ENCODE data around the gene BAHCC1.

DNA sequence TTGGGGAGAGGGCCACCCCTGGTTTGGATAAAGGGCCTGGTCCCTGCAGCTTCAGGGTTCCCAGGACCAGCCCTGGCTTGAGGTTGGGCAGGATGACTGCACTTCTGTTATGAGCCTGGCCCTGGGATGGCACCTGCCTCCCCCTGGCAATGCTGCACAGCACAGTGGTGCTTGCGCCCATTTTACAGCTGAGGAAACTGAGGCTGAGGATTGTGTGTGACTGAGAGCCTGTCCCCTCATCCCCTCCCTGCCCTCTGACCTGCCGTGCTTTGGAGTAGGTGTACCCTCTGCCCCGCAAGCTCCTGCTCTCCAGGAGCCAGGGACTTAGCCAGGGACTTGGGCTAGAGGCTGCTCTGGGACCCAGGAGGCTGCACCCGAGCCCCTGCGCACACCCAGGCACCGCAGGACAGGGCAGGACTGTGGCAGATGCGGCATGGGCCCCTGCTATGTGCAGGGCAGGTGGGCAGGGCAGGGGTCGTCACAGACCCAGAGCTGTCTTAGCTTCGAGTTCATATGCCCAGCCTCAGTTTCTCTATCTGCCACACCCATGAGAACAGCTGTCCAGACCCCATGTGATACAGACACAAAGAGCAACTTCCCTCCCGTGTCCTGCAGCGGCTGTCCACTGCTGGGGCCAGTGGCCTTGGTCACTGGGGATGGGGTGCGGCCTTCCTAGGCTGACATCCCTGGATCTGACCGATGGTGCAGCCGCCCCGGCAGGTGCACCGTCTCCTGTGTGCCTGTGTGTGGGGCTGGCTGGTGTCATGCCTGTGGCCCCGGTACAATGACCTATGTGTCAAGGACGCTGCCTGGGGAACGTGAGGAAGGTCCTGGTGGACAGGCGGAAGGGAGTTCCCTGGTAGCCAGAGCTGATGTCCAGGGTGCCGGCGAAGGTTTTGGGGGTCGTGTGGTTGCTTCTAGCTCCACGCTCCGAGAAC is 36.6 kb downstream of the BAHCC1 start:
- TF ChIP-seq, protein P1, sequence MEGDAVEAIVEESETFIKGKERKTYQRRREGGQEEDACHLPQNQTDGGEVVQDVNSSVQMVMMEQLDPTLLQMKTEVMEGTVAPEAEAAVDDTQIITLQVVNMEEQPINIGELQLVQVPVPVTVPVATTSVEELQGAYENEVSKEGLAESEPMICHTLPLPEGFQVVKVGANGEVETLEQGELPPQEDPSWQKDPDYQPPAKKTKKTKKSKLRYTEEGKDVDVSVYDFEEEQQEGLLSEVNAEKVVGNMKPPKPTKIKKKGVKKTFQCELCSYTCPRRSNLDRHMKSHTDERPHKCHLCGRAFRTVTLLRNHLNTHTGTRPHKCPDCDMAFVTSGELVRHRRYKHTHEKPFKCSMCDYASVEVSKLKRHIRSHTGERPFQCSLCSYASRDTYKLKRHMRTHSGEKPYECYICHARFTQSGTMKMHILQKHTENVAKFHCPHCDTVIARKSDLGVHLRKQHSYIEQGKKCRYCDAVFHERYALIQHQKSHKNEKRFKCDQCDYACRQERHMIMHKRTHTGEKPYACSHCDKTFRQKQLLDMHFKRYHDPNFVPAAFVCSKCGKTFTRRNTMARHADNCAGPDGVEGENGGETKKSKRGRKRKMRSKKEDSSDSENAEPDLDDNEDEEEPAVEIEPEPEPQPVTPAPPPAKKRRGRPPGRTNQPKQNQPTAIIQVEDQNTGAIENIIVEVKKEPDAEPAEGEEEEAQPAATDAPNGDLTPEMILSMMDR (IDR thresholded peaks at IDR 0.05; ENCODE audit: low read length), result no peak
- no peak for TF ChIP-seq EZH2 (IDR thresholded peaks at IDR 0.05; ENCODE audit: borderline replicate concordance, low read length)

Data from OCI-LY1 (cell line).